AG09319 (cell line): ENCODE data around the gene MYO1H.

ENCODE experiments used
- DNase-seq: peaks from one replicate; pipeline ENCODE4 v3.0.0-alpha.2; 2010; ENCODE audit warnings: low read depth; ENCODE audit errors: extremely low read depth
- CTCF ChIP-seq: IDR thresholded peaks from 2 replicates; pipeline ENCODE4 v1.5.1; 2011; ENCODE audit warnings: low read depth, mild to moderate bottlenecking, inconsistent platforms, low read length, moderate library complexity

The MYO1H gene

GRCh38 chr12:109346920-109347319 is 780 bp upstream of the MYO1H start:
- TF ChIP-seq CTCF: no peak
- DNase-seq: no peak

DNA sequence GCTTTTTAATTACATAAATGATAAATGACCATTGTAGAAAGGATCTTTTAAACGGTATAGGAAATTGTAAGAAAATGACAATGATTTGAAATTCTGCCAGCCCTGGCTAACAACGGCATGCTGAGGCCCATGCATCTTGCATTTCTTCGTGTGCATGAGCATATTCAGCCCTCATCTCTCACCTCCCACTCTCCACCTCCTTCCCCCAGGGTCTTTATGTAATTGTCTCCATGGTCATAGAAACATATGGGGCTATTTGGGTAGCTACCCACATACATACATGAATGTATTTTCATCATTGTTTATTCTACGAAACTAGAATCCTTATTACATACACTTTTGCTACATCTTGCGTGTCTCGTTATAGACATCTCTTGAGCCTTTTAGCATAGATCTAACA is 4.5 kb downstream of the MYO1H start:
- DNase-seq: no peak
- TF ChIP-seq CTCF: no peak

GRCh38 chr12:109356577-109356976 is 8.9 kb downstream of the MYO1H start:
- DNase-seq: no peak
- TF ChIP-seq CTCF: no peak

- TF ChIP-seq CTCF: no peak
- DNase-seq: no peak
Measured at GRCh38 chr12:109357032-109357431, 9.3 kb downstream of the MYO1H start.

- TF ChIP-seq CTCF: no peak
- DNase-seq: no peak
Measured at GRCh38 chr12:109358154-109358869, 10.6 kb downstream of the MYO1H start.

GRCh38 chr12:109359131-109359690 is 11.5 kb downstream of the MYO1H start:
- no peak for DNase-seq
- TF ChIP-seq CTCF: no peak

GRCh38 chr12:109369831-109370230 is 22.1 kb downstream of the MYO1H start:
- TF ChIP-seq CTCF: no peak

More at GRCh38 chr12:109369831-109370230, 22.1 kb downstream of the MYO1H start:
- no peak for DNase-seq
